ENCODE measurements around the gene PABPC1L. TPM values are rescaled to one million over a fixed set of nuclear protein-coding genes. Genes with fewer than 3 reads are reported as not detected.

Gene PABPC1L
- total RNA-seq, 1 experiment from 2014 or later: 54.6 TPM

DNA sequence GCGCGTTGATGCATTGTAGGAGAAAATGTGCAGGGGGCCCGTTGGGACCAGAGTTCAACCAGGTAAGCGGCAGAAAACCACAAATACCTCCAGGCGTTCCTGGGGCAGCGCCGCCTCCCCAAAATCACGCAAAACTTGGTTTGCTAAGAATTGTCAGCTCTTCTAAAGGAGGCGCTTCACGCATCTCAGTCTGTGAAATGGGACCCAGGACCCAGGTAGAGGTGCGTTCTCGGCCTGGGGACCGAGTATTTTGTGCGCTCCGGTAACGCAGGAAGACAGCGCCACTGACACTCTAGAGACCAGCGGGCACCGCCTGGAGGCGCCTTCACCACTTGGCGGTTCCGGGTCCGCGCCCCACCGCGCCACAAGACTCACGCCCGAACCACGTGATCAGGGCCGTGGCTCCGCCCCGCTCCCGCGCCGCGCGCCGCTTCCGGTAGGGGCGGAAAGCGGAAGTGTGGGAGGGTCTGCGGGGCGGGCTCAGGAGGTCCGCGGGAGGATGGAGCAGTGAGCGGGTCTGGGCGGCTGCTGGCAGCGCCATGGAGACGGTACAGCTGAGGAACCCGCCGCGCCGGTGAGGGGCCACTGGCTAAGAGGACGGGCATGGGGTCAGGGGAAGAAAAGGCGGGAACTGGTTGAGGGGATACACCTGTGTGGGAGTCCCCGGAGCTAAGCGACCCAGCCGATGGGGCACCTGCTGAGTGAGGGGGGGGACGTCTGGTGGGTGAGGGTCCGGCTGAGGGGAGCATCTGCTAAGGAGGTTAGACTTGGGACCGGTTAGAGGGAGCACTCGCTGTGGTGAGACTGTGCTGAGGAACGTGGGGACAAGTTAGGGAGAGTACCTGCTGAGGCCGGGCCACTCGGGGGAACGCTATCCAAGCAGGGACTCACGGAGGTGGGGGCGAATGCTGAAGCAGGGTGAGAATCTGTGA, 56.4 kb downstream of the PABPC1L start, which contains the start of gene STK4:
TSS of gene STK4 (plus strand) at position 483 of the 932 bp plus-strand sequence. CDS start at position 540, 57 bp downstream.
- DNase-seq (ENCODE audit: low spot score): peak; percentile 98

DNA sequence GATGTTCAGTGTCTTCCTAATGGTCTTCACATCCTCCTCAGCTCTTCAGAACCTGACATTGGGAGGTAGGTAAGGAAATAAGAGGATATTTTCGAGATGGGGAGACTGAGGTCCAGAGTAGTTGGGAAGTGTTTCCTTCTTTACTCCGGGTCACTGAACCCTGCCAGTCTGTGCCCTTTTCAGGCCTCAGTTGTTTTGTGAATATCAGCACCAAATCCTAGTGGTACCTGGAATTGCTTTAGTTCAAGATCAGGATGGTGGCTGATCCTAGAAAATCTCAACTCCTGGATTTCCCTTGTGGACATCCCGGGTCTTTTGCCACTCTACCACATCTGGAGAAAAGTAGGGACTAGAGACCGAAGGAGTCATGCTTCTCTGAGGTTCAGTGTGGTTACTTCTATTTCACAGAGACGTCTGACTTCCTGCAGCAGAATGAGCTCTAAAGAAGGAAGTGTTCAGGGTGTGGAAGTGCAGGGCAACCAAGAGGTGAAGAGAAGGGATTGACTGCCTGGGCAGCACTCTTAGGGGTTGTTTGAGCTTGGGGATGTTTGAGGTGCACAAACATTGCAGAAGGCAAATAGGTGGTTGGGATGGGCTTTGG, 57.4 kb downstream of the PABPC1L start:
- DNase-seq (ENCODE audit: low spot score): peak; percentile 45

DNA sequence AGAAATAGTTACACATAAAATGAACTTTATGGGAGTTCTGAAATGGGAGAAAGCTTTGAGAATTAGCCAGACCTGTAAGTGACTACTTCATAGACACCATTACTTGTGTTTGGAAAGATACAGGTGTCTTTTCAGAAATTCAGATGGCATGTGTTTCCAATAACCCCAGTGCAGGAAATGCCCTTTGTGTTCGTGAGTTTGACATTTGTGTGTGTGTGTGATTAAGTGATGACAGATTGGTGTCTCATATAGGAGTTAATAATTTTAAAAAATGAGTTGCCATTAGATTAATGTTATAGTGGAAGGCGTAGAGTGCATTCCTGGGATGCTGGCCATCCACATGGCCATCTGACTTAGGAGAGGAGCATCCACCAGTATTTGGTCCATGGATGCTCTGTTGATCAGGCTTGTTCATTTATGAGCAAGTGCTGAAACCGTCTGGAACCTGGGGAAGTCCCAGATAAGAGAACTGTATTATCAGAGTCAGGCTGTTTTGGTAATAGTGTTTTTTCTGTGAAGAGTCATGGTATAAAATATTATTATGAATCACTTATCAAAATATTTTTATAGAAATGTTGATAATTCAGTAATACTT, 59.5 kb downstream of the PABPC1L start:
- no peak for DNase-seq (ENCODE audit: low spot score)

DNA sequence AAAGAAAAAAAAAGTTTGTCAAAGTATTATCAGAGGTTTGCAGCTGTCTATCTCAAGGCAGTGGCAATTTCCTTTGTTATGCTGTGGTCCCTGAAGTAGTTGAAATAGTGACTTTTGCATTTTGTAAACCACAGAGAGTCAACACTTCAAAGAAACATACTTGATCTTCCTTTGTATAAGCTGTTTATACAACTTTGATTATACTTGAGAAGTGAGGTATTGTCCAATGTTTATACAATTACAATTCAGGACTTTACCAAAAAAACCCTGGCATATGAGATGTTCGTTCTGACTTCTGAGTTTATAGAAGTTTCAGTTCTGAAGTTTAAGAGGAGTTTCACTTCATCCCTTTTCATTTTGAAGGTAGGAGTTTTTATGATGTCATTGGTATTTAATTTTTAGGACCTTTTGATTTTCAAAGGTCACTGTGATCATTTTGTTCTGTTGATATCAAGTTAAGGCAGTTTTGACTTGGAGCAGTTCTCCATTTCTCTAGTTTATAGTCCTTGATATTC, 60.4 kb downstream of the PABPC1L start:
- DNase-seq (ENCODE audit: low spot score): no peak

DNA sequence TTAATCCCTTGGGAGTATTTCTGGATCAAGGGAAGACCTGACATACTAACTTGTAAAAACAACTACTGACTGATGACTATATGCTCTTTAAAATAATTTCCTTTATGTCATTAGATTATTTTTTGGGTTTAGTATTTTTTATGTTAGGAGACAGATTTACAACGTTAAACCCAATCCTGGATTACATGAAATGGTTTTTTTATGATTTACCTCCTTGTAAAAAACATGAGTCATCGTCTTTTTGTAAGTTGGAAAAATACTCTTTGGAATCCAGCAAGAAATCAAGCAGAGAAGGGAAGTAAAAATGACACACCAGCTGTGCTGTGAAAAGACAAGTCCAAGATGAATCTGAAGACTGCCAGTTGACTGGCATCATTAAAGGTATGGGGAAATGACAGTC, 63.2 kb downstream of the PABPC1L start:
- DNase-seq (ENCODE audit: low spot score): no peak

DNA sequence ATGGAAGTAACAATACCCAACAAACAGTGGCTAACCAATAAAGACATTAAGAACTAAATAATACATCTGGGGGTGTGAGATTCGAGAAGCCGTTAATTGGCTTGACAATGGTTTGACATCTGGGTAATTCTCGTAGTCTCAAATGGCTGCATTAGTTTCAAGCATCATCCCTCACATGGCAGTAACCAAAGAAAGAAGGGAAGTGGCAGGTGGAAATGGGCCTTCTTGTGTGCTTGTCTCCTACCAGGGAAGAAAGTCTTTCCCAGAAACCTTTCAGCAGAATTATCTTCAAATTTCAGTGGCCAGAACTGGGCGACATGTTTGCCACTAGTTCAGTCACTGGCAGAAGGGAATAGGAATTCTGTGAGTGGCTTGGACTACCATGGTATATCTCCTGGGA, 66.8 kb downstream of the PABPC1L start:
- no peak for DNase-seq (ENCODE audit: low spot score)

DNA sequence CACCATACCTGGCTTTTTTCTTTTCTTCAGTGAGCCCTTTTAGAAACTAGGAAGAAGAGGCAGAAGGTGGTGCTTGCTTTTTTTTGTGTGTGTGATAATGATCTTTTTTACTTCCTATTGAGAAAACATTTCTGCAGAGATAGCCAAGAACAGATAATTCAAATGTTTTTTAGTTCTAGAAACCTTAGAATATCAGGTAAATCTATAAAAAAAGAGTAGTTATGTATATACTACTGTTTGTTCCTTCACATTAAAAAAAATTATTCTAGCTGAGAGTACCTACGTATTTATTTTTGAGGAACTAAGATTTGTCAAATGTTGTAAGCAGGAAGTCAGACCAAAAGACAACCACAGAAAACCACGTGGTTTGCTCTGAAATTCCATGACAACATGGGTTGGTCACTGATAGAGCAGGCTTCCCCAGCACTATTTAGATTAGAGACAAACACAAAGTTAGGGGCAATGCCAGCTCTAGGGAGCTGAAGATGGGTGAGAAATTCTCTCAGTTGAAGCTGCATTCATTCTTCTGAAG, 69.3 kb downstream of the PABPC1L start:
- DNase-seq (ENCODE audit: low spot score): peak; percentile 80

DNA sequence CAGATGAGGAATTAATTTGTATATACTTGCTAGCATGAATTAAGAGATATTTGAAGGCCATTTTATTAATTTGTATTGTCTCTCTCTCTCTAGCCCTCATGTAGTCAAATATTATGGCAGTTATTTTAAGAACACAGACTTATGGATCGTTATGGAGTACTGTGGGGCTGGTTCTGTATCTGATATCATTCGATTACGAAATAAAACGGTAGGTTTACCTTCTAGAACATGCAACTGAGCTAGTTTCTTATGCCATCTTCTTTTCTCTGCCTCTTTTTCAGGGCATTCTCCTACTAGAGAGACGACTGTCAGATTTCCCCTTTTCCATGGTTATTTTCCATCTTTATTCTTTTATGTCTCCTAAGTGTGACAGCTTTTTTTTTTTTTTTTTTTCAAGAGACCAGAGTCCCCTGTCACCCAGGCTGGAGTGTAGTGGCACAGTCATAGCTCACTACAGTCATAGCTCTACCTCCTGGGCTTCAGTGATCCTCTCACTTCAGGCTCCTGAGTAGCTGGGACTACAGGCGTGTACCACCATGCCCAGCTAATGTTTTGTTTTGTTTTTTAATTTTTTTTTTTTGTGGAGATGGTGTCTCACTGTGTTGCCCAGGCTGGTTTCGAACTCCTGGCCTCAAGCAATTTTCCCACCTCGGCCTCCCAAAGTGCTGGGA, 72.0 kb downstream of the PABPC1L start:
- no peak for DNase-seq (ENCODE audit: low spot score)

DNA sequence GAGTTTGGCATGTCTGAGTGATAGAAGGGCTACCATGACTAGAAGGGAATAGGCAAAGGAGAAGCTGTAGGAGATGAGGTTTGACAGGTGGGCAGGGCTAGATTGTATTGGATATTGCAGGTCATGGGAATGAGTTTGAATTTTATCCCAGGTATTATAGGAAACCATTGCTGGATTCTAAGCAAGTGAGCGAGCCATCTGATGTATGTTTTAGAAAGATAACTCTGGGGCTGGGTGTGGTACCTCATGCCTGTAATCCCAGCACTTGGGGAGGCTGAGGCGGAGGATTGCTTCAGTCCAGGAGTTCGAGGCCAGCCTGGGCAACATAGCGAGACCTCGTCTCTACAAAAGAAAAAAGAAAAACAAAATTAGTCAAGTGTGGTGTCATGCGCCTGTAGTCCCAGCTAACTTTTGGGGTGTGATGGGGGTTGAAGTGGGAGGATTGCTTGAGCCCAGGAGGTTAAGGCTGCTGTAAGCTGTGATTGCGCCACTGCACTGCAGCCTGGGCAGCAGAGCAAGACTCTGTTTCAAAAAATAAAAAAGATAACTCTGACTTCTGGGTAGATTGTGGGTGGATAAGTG, 73.3 kb downstream of the PABPC1L start:
- DNase-seq (ENCODE audit: low spot score): no peak

DNA sequence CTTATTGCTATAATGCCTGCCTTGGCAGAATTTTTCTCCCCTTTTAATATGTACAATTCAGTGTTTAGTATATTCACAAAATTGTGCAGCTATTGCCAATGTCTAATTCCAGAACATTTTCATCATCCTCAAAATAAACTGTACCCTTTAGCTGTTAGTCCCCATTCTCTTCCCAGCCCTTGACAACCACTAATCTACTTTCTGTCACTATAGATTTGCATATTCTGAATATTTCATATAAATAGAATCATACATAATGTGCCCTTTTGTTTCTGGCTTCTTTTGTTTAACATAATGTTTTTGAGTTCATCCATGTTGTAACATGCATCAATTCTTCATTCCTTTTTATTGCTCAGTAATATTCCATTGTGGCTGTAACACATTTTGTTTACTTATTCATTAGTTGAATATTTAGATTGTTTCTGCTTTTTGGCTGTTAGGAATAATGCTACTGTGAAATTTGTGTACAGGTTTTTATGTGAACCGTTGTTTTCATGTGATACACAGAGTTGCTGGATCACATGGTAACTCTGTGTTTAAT, 78.8 kb downstream of the PABPC1L start:
- no peak for DNase-seq (ENCODE audit: low spot score)

Other genes with a start within 250 kb of the PABPC1L start
- gene CCN5, start 194.7 kb upstream of the PABPC1L start, total RNA-seq (2014; rRNA removed; shearing (Covaris generic)): not detected in 2 replicates
- not detected in 2 replicates for gene KCNK15, start 164.2 kb upstream of the PABPC1L start, total RNA-seq (2014; rRNA removed; shearing (Covaris generic))
- not detected in 2 replicates for gene RIMS4, start 99.5 kb upstream of the PABPC1L start, total RNA-seq (2014; rRNA removed; shearing (Covaris generic))
- 71.4 and 77.9 TPM in 2 replicates for gene YWHAB, start 24.4 kb upstream of the PABPC1L start, total RNA-seq (2014; rRNA removed; shearing (Covaris generic))
- gene TOMM34, start 50.3 kb downstream of the PABPC1L start, total RNA-seq (2014; rRNA removed; shearing (Covaris generic)): 80.5 and 85.2 TPM in 2 replicates
- 23.1 and 27.1 TPM in 2 replicates for gene STK4, start 56.5 kb downstream of the PABPC1L start, total RNA-seq (2014; rRNA removed; shearing (Covaris generic))
- gene KCNS1, start 191.1 kb downstream of the PABPC1L start, total RNA-seq (2014; rRNA removed; shearing (Covaris generic)): not detected in 2 replicates
- not detected in 2 replicates for gene WFDC5, start 205.1 kb downstream of the PABPC1L start, total RNA-seq (2014; rRNA removed; shearing (Covaris generic))
- gene WFDC12, start 214.4 kb downstream of the PABPC1L start, total RNA-seq (2014; rRNA removed; shearing (Covaris generic)): not detected in 2 replicates

Measured in HT-29 (cell line).